H1 (cell line): ENCODE data around the gene RPS15. TPM values are rescaled to one million over a fixed set of nuclear protein-coding genes. Genes with fewer than 3 reads are reported as not detected.

ENCODE experiments used
- FOSL1 ChIP-seq: IDR thresholded peaks from 2 replicates; pipeline ENCODE4 v1.6.1; 2011; ENCODE audit warnings: mild to moderate bottlenecking, low read depth, low read length, moderate library complexity; ENCODE audit not compliant: insufficient read depth
- HDAC2 ChIP-seq, 2 experiments: fragments of 300-600 bp in 1 of 2; sonication (generic) in 1 of 2; IDR thresholded peaks; 2 replicates each; pipeline ENCODE4 v1.6.1; 2011 to 2012; ENCODE audit warnings: low read depth in 2 of 2, low read length in 2 of 2, mild to moderate bottlenecking in 2 of 2, moderate library complexity in 2 of 2, borderline replicate concordance in 1 of 2, inconsistent platforms in 1 of 2
- NRF1 ChIP-seq: IDR thresholded peaks from 2 replicates; pipeline ENCODE4 v1.6.1; 2011; ENCODE audit warnings: mild to moderate bottlenecking, low read depth, low read length, improper control_type of control experiment
- RNF2 ChIP-seq: fragments of 200-900, 300-1000 bp; sonication (generic); IDR thresholded peaks from 2 replicates; pipeline ENCODE4 v1.7.1; 2016; ENCODE audit warnings: borderline replicate concordance, low read depth, mild to moderate bottlenecking, antibody characterized with exemption, low read length; ENCODE audit not compliant: poor library complexity, severe bottlenecking; ENCODE audit errors: missing control alignments
- SAP30 ChIP-seq: fragments of 300-600 bp; sonication (generic); IDR thresholded peaks from 2 replicates; pipeline ENCODE4 v1.7.1; 2012; ENCODE audit warnings: low read length, moderate library complexity, mild to moderate bottlenecking, inconsistent platforms; ENCODE audit not compliant: insufficient read depth, insufficient replicate concordance
- SIRT6 ChIP-seq: IDR thresholded peaks from one replicate; pipeline ENCODE4 v1.7.1; 2012; ENCODE audit warnings: low read length, inconsistent platforms
- TBP ChIP-seq: IDR thresholded peaks from 2 replicates; pipeline ENCODE4 v1.6.1; 2011; ENCODE audit warnings: low read depth, low read length, improper control_type of control experiment
- TEAD4 ChIP-seq: IDR thresholded peaks from 2 replicates; pipeline ENCODE4 v1.6.1; 2012; ENCODE audit warnings: low read depth, low read length, inconsistent platforms, mixed read lengths
- polyA plus RNA-seq, 7 experiments: library from polyadenylated mRNA; depleted of rRNA in 3 of 7; stranded (reverse) in 5 of 7; unstranded in 2 of 7; fragments of >200 nt in 5 of 7; fragments of 200-250 nt in 2 of 7; gene quantifications; 1 replicate in 5 of 7; 2 replicates in 1 of 7; 4 replicates in 1 of 7; pipeline versions ENCODE4 v1.2.1 to v1.2.3, GENCODE V29; 2011 to 2013; ENCODE audit warnings: missing spikeins in 2 of 7, mixed read lengths in 2 of 7
- total RNA-seq: library from RNA; stranded (reverse); fragmentation: NEBNext Ultra II Directional; extraction: Animal tissue kit (Norgen Biotek cat#: 25700); gene quantifications from 2 replicates; pipeline ENCODE4 v1.2.1, GENCODE V29; 2021
- TF ChIP-seq, protein P1 (sequence below): IDR thresholded peaks from 2 replicates; pipeline ENCODE4 v1.6.1; 2012; ENCODE audit warnings: inconsistent platforms

The RPS15 gene
- total and polyA plus RNA-seq, 2 of the 8 experiments (the other 6 are each of a cell fraction or from before 2014, with no cell fraction given) = 1,562 to 3,890 TPM

DNA sequence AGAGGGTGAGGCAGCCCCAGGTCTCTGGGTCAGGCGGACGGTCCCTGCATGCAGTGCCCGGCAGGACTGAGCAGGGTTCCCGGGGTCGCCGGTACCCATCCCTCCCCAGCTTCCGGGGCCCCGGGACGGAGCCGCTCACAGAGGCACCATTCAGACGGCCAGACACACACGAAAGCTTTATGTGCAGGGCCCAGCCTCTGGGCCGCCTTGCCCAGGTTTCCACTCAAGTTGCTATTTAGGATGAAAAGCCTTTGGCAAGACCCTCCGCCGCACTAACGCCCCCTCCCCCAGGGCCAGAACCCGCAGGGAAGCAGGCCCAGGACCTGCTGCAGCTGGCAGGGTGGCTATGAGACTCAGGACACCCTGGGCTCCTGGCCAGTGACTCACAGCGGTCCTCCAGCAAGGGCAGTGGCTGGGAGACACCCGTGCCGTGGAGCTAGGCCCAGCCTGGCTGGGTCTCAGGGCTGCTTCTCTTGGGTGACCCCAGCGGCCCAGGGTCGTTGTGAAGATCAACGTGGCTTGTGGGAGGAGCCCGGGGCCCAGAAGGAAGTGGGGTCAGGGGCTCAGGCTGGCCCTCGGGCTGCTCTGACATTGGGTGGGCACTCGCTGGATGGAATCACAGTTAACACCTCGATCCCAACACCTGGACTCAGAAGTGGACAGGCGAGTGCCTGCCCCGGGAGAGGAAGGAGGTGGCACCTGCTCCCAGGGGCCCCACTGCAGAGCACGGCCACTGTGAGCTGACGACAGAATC, 36.0 kb downstream of the RPS15 start (continued):
- no peak for TF ChIP-seq SAP30
- TF ChIP-seq HDAC2 (IDR thresholded peaks at IDR 0.05; ENCODE audit: borderline replicate concordance in 1 of 2, low read depth in 2 of 2, low read length in 2 of 2) = no peak
- TF ChIP-seq, protein P1, sequence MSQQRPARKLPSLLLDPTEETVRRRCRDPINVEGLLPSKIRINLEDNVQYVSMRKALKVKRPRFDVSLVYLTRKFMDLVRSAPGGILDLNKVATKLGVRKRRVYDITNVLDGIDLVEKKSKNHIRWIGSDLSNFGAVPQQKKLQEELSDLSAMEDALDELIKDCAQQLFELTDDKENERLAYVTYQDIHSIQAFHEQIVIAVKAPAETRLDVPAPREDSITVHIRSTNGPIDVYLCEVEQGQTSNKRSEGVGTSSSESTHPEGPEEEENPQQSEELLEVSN = no peak
- TF ChIP-seq SIRT6 = no peak
- no peak for TF ChIP-seq TBP
- TF ChIP-seq TEAD4 = no peak
- TF ChIP-seq RNF2 = no peak
- TF ChIP-seq FOSL1 = no peak
- no peak for TF ChIP-seq NRF1
- TF ChIP-seq, all 59 proteins: peak for 0
